Stimulated activated CD8-positive, alpha-beta memory T cell treated with anti-CD3 and anti-CD28 coated beads, Interleukin-7, amount 100 ng/mL, for 48 hours (primary cell): ENCODE data around the gene KLHL29.

ENCODE experiments used
- DNase-seq, 2 donors: peaks; one replicate each; pipeline ENCODE4 v3.0.0-alpha.2; 2020; ENCODE audit warnings: low read depth in 1 of 2; ENCODE audit errors: extremely low read depth in 1 of 2

The KLHL29 gene

DNA sequence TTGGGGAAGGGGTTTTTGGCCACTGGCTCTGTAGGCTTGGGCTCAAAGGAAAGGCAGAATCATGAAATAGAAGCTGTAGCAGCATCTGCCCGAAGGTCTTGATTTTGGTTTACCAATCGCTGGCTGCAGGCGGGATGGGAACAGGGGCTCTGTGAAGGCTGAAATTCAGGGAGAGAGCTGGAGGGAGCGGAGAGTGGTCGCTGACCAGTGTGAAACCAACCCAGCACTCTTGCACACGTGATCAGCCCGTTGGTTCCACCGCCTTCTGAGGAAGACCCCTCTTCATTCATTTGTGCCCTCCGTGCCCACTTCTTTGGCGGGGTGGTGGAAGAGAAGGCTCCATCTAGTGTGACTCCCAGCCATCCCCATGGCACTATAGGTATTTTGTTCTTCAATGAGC, 82.6 kb downstream of the KLHL29 start:
- DNase-seq = no peak

DNA sequence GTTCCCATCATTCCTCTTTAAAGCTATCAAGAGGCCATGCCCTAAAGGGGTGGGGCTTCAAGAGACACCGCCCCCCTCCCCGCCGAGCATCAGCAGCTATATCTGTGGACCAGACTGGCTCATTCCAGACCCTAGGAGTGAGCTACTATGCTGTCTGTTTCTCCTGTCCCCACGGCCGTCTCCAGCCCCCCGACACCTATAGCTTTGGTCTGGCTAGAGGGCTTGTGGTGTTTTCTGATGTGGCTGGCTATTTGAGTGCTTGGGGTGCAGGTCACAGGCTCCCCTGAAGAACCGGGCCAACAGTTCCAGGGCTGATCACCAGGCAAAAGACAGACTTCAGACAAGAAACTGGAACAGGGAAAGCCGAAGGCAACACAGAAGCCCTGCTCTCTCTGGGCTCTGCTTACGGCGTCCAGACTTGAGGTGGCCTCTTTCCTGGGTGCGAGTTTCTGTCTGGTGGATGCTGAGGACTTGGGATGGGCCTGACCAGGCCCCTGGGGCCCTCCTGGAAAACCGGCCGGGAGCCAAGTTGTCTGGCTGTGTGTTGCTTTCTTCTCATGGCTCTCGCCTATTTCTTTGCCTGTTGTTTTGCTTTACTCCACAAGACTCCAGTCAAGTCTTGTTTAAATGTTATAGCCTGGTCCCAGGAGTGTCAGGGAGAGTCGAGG, 83.6 kb downstream of the KLHL29 start:
- no peak for DNase-seq

DNA sequence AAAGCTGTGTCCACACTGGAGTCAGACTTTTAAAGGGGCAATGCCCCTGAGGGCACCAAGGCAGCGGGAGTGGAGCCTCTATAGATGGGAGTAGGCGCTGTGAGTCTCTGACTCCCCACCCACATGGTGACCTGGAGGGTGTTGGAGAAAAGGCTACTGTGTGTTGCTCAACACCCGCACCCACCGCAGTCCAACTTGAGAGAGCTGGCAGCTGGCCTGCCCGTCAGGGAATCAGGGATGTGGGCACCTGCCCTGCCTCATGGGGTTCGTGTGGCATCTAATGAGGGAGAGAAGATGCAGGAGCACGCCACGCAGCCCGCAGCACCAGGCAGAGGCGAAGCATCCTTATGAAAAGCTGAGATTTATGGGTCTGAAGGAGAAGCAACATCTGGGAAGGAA, 84.2 kb downstream of the KLHL29 start:
- DNase-seq = no peak

DNA sequence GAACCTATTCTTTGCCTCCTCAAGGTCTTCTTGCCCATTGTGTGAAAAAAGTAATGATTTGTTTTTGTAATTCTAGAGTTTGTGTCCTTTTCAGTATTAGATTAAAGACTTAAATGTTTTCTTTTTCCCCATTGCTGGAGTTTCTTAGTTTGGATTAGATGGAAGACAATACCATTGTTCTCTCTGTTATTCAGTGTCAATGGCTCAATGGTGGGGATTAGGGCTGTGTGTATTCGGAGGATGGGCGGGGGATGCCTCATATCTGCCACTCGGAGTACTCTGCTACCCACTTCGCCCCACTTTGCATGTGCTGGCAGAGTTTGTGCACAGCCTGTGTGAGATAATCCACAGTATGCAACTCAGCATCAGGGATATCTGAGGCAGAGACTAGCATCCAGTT, 90.1 kb downstream of the KLHL29 start:
- no peak for DNase-seq

DNA sequence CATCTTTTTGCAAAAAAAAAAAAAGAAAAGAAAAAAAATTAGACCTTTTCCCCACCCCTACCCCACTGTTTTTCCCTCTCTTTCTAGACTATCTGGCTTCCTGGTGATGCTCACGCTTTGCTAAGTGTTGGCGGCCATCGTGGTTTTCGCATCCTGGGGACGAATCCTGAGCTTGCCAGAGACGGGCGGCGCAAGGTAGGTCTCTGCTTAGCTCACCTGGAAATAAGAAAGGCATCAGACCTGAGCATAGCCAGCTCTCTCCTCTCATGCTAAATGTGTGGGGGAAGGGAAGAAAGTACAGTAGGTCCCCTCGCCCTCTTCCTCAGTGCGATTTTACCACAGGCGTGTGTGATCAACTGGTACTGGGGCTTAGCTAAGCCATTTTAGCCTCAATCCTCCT, 90.5 kb downstream of the KLHL29 start:
- no peak for DNase-seq

DNA sequence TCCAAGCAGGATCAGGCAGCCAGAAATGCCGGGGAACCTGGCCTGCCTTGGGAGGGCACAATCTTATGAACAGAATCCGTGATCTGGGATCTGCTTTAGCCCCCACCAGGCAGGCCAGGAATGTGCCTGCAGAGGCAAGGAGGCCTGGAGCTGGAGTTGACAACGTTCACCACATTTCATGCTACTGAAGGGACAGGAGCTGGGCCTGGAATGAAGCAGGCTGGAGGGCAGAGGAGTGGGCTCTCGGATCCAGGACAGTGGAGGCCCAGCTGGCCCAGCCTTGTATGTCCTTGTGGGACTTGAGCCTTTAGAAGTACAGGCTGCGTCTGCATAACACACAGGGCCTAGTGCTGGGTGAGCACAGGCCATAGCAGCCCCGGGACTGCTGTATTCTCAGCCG, 91.8 kb downstream of the KLHL29 start:
- DNase-seq = no peak

DNA sequence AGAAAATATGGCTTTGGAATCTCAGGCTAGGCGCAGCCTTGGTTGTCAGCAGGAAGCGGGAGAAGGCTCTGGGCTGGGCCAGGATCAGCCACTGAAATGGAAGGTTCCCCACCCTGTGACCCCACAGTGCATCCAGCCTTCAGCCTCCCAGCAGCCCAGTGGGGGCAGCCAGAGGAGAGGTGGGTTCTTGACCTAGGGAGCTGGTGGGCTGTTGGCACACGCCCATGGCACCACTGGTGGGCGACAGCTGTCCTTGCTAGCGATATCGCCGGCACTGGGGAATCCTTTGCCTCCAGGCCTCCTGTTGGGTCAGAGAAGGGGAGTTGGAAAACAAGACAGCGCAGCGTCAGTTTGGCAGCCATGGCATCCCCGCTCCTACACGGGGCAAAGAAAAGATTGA, 92.4 kb downstream of the KLHL29 start:
- DNase-seq = no peak

DNA sequence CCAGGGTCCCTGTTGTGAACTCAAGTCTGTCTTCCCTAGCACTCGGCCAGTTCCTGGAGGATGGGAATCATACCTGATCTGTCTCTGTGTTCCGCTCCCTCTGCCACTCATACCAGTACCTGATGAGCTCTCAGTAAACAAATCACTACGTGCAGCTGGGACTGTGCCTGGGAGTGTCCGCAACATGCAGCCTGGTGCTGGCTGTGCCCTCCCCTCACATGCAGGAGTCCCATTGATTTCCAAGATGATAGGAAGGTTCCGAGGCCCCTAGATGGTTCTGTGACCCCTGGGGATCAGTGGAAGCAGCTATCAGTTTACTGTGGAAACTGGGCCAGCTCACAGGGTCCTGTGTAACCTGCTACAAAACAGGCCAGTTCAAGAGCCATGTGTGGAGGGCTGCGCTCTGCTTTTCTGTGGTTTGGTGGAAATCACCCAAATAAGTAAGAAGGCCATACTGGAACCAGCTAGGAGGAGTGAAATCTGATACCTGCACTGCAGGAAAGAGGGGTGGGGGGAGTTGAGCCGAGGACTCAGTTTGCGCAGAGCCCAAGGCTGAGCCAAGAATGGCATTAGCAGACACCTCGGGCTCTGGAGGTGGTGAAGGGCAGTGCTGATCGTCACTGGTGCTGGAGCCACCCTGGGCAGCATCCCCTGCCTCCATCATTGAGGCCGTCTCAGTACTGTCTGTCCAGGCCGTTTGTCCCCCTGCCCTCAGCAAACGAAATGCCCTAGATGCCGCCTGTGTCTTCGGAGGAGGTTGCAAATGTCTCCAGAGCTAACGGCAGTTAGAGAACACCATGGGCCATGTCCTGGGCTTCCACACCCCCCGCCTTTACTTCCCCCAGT, 93.3 kb downstream of the KLHL29 start:
- DNase-seq = no peak

DNA sequence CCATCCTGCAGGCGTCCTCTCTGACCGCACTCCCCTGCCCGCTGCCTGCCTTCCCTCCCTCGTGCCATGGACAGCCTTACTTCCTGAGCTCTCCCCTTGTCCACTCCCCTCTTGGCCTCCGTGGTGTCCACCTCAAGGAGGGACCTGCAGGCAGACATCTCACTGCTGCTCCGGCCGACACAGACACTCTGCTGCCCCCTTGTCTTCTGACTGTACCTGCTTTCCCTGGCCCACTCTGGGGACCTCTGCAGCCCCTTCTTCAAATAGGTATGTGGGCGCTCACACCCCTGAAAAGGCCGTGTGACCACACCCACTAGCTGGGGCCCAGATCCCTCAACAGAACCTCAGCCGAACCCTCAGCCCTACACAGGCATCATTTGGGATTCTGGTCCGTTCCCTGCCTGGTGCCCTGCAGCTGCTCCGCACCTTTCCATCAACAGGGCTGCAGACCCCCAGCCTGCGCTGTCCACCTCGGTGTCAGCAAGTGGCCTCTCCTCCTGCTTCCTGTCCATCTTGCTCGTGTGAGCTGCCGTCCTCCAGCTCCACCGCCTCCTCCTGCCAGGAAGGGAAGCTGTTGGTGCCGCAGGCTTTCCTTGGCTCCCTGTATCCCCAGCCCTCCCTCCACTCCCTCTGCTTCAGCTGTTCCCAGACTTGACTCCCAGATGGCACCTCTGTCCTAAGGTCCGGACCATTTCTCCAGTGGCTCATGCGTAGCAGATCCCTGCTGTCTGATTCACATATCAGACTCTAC, 94.1 kb downstream of the KLHL29 start:
- no peak for DNase-seq

DNA sequence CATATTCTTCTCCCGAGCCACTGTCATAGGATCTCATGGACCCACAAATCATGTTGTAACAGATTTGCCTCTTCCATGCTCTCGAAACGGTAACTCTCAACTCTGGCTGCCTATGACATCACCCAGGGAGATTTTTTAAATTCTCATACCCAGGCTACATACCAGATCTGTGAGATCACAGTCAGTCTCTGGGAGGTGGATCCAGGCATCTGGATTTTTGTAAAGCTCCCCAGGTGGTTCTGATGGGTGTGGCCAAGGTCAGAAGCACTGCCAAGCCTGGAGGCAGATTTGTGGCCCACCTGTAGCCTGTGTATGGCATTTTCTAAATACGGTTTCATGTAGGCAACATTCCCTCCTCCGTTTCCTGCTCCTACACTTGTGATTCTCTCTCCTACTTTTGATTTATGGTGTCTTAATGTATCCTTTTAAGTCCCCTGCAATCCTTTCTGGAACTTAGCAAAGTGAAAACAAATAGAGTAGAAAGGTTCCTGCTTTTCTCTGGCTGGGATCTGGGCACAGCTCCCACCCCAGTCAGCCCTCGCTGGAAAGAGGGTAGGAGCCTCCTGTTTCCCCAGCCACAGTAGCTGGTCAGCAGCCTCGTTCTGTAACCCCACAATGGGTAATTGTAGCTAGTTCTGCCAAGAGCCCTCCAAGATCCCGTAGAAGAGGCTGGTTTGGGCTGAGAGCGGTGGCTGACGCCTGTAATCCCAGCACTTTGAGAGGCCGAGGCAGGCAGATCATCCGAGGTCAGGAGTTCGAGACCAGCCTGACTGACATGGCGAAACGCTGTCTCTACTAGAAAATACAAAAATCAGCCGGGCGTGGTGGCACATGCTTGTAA, 96.2 kb downstream of the KLHL29 start:
- DNase-seq = no peak

DNA sequence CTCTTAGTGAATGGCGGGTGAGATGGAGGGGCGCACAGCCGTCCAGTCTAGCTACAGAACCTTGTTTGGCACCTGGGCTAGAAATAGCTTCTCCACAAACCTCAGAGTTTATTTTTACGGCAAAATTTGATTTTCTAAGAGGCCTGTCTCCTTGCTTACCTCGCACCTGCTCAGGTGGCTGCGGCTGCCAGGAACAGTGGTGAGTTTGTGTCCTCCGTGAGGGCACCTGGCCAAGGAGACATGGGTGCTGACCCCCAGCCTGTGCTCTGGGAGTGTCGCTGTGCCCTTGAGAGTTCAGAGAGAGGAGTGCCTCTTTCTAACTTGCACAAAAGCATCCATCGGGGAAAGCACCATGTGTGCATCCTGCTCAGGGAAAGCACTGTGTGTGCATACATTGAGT, 97.2 kb downstream of the KLHL29 start:
- no peak for DNase-seq

DNA sequence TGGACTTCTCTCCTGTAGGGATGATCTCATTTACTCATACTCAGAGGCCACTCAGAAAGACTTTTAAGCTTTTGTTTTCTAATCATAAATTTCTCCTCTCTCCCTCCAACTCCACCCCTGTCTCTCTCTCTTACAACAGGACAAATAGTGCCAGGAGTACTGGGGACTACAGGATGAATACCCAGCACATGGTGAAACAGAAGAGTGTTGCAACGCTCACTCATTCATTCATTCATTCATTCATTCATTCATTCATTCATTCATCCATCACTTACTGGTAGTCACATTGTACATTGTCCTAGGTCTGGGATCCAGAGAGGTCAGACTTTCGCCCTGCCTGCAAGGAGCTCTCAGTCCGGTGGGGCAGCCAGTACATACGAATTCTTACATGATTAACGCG, 97.6 kb downstream of the KLHL29 start:
- DNase-seq = no peak

DNA sequence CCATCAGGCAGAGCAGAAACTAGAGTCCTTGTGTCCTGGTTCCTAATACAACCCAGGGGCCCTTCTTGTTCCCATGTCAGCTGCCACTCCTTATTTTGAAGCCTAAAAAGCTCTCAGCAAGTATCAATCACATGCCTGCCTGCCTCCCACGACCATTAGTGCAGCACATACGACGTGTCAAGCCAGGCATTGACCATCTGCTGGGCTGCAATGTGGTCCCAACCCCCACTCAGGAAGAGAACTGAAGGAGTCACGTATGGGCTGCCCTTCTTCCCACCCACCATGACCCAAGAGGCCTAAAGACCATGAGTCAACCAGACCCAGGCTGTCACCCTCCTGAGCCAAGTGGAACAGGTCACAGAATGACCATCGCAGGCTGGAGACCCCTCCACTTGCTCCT, 98.8 kb downstream of the KLHL29 start:
- DNase-seq = no peak

DNA sequence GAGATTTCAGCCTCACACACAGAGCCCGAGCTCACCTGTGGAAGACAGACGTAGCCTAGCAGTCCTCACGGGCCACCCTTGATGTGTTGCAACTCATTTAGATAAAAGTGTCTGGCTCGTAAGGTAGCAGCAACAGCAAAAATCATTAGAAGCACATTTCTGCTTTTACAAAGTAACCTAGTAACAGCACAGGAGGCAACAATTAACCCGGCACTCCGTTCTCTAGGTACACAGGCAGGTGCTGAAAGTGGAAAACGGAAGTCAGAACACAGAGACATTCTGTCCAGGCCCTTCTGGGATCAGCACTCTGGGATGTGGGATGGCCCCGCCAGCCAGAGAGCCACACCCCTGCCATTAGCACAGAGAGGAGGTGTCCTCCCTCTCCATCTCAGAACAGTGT, 99.3 kb downstream of the KLHL29 start:
- no peak for DNase-seq

DNA sequence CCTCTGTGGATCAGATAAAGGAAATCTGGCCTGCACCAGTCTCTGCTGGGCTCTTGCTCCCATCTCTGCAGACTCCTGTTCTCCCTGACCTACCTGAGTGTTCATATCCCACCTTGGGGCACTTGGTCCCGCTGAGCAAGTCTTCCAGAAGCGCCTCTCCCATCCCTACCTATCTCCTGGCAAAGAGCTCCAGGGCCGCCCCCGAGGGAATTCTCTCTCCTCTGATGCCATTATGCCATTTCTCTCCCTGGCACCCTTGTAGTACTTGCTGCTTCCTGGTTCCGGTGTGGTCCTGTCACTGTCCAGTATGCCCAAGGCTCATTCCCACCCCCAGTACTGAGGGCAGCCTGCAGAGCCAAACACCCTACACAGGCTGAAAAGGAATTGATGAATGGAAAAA, 99.8 kb downstream of the KLHL29 start:
- no peak for DNase-seq

DNA sequence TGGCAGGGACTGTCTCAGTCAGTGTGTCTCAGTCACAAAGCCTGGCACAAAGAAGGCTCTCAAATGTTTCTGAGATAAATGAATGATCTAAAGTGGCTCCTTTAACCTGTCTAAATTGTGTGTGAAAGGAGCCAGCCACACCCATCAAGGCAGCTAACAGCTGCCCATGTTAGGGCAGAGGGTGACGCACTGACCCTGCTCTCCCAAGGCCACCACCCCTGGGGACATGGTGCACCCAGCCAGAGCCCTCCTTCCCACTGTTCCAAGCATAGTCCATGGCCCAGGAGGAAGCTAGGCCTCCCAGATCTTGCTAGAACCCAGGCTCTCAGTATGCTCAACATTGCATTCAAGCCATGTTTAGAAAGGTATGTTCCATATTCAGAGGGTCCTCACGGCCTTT, 100.3 kb downstream of the KLHL29 start:
- no peak for DNase-seq

DNA sequence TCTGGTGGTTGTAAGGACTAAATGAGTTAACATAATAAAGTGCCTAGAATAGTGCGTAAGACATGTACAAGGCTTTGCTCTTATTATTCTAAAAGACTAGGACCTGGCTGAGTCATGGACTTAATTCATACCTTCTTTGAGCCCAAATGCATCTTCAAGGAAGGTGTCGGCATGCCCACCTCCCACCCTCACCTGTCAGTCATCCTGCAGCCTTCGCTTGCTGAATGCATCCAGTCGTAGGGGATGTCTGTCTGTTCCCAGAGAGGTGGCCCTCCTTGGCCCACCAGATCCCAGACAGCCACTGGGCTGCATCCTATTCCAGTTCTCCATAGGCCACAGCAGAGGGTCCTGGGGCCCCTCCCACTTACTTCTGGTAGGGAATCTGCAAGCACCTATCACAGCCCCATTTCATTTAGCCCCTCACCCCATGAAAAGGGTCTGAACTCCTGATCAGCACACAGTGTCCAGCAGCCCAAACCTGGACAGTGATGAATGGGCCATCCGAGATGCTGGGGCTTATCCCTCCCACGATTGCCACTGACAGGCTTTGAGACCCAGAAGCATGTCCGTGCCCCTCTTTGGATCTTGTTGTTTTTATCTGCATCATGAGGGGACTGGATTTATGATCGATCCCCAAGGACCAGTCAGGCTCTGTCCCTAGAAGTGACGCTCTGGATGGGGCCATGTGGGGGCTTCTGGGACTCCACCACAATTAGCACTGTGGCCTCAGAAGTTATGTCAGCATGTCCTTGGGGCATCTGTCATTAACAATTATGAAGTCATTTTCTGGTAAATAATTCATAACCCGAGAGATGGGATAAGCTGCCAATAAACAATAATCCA, 101.1 kb downstream of the KLHL29 start:
- DNase-seq = no peak

DNA sequence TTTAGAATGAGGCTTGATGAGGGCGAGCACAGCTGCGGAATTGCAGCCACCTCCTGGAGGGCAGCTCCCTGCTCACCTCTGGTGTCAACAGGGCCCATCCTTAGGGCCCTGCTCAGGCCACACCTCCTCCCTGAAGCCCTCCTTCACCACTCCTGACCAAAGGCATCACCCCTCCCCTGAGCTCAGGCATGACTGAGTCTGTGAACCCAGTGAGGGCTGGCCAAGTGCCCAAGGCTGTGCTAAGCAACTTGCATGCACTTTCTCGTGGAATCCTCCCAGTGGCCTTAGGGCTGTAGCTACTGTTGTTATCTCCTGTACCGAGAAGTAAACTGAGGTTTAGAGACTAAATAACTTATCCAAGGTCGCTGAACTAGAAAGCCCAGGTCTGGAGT, 101.7 kb downstream of the KLHL29 start:
- no peak for DNase-seq

DNA sequence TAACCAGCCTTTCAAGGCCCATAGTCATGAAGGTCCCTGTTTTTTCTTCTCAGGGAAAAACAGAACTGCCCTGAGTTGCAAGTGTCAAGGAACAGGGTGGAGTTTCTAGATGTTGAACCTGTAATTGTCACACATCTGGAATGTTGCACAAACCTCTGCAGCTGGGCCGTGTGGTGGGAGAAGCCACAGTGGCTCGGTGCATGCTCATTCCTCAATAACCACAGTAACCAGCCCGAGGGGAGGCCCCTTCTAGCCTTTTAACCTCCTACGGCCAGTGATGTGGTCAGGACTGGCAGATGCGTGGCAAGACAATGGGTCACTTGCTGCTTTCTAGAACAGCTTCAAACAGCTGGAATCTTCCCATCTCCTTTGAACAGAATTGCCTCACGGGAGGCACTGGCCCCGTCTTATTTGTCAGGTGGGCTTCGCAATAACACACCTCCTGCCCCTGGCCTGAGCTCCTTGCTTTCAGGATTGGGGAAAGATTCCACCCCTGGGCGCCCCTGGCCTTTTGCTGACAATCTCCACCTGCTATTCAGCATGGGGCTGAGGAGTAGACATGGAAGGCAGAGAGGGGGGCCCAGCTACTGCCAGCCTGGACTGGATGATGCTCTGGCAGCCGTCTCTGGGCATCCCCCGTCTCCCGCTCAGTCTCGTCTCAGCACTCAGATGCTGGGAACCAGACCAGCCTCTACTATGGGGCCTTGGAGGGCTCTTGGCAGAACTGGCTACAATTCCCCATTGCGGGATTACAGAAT, 102.9 kb downstream of the KLHL29 start:
- DNase-seq = peak in 1 of 2 donors; percentile 44
